Gastrocnemius medialis (tissue), 4 donors: Measurements from ENCODE around the gene ABHD15. TPM values are rescaled to one million over a fixed set of nuclear protein-coding genes. Genes with fewer than 3 reads are reported as not detected.

Experiments used
- ATAC-seq, 2 donors: fragments of 150-250 bp; one replicate each; pipeline ENCODE4 v1.9.1; 2016
- DNase-seq, 2 donors: peaks; one replicate each; pipeline ENCODE4 v3.0.0-alpha.2; 2019
- H3K27ac ChIP-seq, 4 donors: fragments of 200-600 bp; sonication (generic); 1 replicate in 1 of 4; 2 replicates in 3 of 4; pipeline ENCODE4 v1.5.1; 2016 to 2018; ENCODE audit warnings: mild to moderate bottlenecking in 2 of 4, moderate library complexity in 1 of 4
- H3K27me3 ChIP-seq, 3 donors: fragments of 200-600 bp; sonication (generic) in 2 of 3; 1 replicate in 1 of 3; 2 replicates in 2 of 3; pipeline versions ENCODE4 v1.5.1 to v1.6.0; 2016 to 2019; ENCODE audit warnings: mild to moderate bottlenecking in 1 of 3, moderate library complexity in 1 of 3
- H3K36me3 ChIP-seq, 2 donors: fragments of 200-600 bp; sonication (generic) in 1 of 2; one replicate each; pipeline ENCODE4 v1.5.1; 2017 to 2018
- H3K4me1 ChIP-seq, 2 donors: fragments of 200-600 bp; sonication (generic) in 1 of 2; one replicate each; pipeline ENCODE4 v1.5.1; 2016 to 2017; ENCODE audit warnings: mild to moderate bottlenecking in 2 of 2
- H3K4me3 ChIP-seq, 4 donors: fragments of 200-600 bp; sonication (generic) in 3 of 4; 1 replicate in 1 of 4; 2 replicates in 3 of 4; pipeline ENCODE4 v1.5.1; 2016 to 2019; ENCODE audit warnings: mild to moderate bottlenecking in 2 of 4
- H3K9me3 ChIP-seq, 3 donors: fragments of 200-600 bp; sonication (generic) in 2 of 3; 1 replicate in 1 of 3; 2 replicates in 2 of 3; pipeline ENCODE4 v1.5.1; 2016 to 2019
- POLR2A ChIP-seq, 2 donors: fragments of 450-650 bp; IDR thresholded peaks; one replicate each; pipeline ENCODE4 v1.6.1; 2017; ENCODE audit warnings: antibody characterized with exemption in 2 of 2, mild to moderate bottlenecking in 2 of 2, moderate library complexity in 2 of 2
- in situ Hi-C, 4 donors: fragments of 200-750 bp; cut with MboI; loops; one replicate each; pipeline versions ENCODE4 v1.15.0 to v1.8.0; 2017; ENCODE audit warnings: low sequenced_read_pairs in 4 of 4
- intact Hi-C: fragments of 100-400 bp; cut with DNase I; formaldehyde crosslinking; loops from one replicate; pipeline ENCODE4 v1.15.1; 2023; ENCODE audit warnings: low total_unique reads
- total RNA-seq, 4 donors: library from RNA; depleted of rRNA; stranded (reverse); fragments of >200 nt; gene quantifications; one replicate each; pipeline versions ENCODE4 v1.1.0 to v1.2.3, GENCODE V29; 2016
- TF ChIP-seq, protein P1 (sequence below), 5 experiments: fragments of 450-650 bp in 3 of 5; fragments of 200-600 bp in 2 of 5; sonication (generic) in 2 of 5; IDR thresholded peaks in 4 of 5; conservative IDR thresholded peaks in 1 of 5; 1 replicate in 4 of 5; 2 replicates in 1 of 5; pipeline ENCODE4 v1.5.1; 2016 to 2019; ENCODE audit warnings: antibody characterized with exemption in 5 of 5, mild to moderate bottlenecking in 3 of 5, moderate library complexity in 3 of 5

The ABHD15 gene
- total RNA-seq, 4 donors from 2014 or later = 2.6 to 5.7 (median 5.0) TPM

DNA sequence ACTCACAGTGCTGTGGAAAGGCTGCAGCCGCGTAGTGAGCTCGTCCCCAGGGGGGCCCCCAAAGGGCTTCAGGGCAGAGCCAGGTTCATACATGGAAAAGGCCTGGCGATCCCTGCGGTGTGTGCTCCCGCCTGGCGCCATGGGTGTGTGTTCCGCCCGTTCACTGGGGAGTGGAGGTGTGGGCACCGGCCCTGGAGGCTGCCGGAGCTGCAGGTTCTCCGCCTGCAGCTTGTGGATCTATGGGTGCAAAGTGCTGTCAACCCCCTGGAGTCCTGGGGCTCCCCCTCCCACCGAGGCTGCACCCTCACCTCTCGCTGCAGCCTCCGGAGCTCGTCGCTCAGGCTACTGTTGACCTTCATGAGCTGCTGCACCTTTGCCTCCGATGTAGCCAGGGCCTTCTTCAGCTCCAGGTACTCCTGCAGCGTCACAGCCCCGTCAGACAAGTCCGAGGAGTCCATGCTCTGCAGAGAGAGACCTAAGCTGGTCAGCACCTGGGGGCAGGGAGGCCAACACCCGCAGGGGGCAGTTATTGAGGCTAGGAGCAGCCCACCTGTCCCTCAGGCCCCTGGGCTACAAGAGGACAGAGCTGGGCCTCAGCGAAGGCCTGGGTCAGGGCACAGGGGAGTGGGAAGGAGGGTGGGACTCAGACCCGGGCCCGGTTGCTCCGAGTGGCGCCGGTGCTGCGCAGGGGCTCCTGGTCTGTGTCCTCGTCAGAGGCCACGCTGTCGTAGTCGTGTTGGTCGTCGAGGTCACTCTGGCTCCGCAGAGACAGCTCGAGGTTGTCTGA is 9.6 kb upstream of the ABHD15 start:
- no peak overlapping the region for H3K4me3 ChIP-seq
- DNase-seq (no peak), ATAC-seq (no peak)
- H3K27ac ChIP-seq = no peak overlapping the region
- in situ Hi-C loops (loop anchor here in 2 of 4 donors (10.0 to 25.0 kb wide), 2 partner anchors 208 to 361 kb away; partner anchors contain the start of genes EFCAB5 (in 1 of the 2) and SSH2 (in 1 of the 2)), intact Hi-C loops (no loop called here)
- H3K4me1 ChIP-seq = peaks cover 5 to 7% of the 10 kb centered on the region in 2 donors
- H3K9me3 ChIP-seq = no peaks in the 10 kb centered on the region
- H3K36me3 ChIP-seq = peaks cover 0 to 67% of the 10 kb centered on the region in 2 donors
- TF ChIP-seq, protein P1, sequence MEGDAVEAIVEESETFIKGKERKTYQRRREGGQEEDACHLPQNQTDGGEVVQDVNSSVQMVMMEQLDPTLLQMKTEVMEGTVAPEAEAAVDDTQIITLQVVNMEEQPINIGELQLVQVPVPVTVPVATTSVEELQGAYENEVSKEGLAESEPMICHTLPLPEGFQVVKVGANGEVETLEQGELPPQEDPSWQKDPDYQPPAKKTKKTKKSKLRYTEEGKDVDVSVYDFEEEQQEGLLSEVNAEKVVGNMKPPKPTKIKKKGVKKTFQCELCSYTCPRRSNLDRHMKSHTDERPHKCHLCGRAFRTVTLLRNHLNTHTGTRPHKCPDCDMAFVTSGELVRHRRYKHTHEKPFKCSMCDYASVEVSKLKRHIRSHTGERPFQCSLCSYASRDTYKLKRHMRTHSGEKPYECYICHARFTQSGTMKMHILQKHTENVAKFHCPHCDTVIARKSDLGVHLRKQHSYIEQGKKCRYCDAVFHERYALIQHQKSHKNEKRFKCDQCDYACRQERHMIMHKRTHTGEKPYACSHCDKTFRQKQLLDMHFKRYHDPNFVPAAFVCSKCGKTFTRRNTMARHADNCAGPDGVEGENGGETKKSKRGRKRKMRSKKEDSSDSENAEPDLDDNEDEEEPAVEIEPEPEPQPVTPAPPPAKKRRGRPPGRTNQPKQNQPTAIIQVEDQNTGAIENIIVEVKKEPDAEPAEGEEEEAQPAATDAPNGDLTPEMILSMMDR (IDR thresholded peaks at IDR 0.05 in 4 of 5, conservative IDR thresholded peaks at IDR 0.05 in 1 of 5) = no peak
- no peak for TF ChIP-seq POLR2A (IDR thresholded peaks at IDR 0.05)
- H3K27me3 ChIP-seq = no peaks in the 10 kb centered on the region

DNA sequence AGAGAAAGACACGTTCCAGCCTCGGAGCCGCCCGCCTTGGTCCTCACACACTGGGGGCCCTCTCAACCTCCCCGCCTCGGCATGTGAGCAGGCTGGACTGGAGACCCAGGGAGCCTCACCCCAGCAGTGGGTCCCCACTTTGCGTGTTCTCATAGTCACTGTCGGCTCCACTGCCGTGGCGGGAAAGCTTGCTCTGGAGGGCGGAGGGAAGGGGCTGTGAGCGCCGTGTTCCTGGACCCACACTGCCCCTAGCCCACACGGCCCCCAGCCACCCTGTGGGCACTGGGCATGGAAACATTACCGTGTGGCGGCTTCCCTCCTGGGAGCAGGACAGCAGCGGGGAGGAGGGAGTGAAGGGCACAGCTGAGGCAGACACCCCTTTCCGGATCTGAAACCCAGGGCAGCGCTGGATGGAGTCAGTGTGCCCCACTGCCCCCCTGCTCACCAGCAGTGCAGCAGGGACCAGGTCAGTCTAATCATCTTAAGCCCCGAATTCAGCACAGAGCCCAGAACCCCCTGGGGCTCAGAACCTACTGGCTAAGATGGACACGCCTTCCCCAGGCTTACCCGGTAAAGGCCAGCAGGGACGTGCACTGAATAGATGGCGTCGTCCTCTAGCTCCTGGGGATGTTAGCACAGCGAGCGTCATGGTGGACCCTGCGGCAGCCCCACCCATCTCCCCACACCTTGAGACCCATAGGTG is 8.8 kb upstream of the ABHD15 start:
- intact Hi-C loops = no loop called here
- peaks cover 0 to 62% of the 10 kb centered on the region in 2 donors for H3K36me3 ChIP-seq
- no peak for DNase-seq
- no peak overlapping the region for H3K27ac ChIP-seq
- H3K4me1 ChIP-seq = peaks cover 5 to 7% of the 10 kb centered on the region in 2 donors
- H3K9me3 ChIP-seq = no peaks in the 10 kb centered on the region
- no peak overlapping the region for H3K4me3 ChIP-seq
- H3K27me3 ChIP-seq = no peaks in the 10 kb centered on the region
- no peak for ATAC-seq
- TF ChIP-seq POLR2A (IDR thresholded peaks at IDR 0.05) = no peak
- TF ChIP-seq, protein P1 (IDR thresholded peaks at IDR 0.05 in 4 of 5, conservative IDR thresholded peaks at IDR 0.05 in 1 of 5) = no peak
- in situ Hi-C loops = loop anchor here in 2 of 4 donors (10.0 to 25.0 kb wide), 2 partner anchors 209 to 362 kb away; partner anchors contain the start of genes EFCAB5 (in 1 of the 2) and SSH2 (in 1 of the 2)

DNA sequence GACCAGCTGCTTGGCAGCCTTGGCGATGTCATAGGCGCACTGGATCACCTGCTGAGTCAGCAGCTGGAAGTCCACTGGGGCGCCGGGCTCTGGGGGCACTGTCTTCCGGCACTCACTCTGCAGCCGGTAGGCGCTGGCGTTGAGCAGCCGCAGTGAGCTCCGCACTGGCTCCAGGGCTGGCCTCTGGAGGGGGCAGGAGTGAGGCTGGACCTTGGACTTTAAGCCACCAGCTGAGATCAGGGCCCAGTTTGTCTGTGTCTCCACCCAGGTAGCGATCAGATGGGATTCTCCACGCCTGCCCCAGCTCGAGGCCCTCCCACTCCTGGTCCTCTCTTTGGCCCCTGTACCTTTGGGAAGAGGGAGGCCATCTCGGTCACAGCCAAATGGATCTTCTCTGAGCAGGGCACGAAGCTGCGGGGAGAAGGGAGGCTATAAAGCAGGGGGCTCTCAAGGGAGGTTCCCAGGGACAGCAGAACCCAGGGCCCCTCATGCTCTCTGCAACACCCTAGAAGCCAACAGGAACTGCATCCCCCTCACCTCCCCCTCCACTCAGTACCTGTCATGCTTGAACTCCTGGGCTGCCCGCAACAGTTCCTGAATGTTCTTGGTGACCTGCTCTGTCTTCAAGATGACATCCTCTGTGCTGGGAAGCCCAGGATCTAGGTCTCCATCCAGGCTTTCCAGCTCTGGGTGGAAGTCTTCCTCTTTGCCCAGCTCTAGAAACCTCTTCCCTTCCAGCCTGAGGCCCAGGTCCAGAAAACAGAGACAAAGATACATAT is 8.1 kb upstream of the ABHD15 start:
- Histone ChIP-seq H3K36me3 (peaks cover 0 to 59% of the 10 kb centered on the region in 2 donors), H3K27ac (no peak overlapping the region), H3K4me1 (peaks cover 5 to 7% of the 10 kb centered on the region in 2 donors), H3K27me3 (no peaks in the 10 kb centered on the region), H3K9me3 (no peaks in the 10 kb centered on the region), H3K4me3 (no peak overlapping the region)
- in situ Hi-C loops (loop anchor here in 3 of 4 donors (10.0 to 25.0 kb wide), 2 partner anchors 210 to 362 kb away; partner anchors contain the start of genes EFCAB5 (in 2 of the 3) and SSH2 (in 2 of the 3)), intact Hi-C loops (no loop called here)
- TF ChIP-seq, protein P1 (IDR thresholded peaks at IDR 0.05 in 4 of 5, conservative IDR thresholded peaks at IDR 0.05 in 1 of 5) = no peak
- no peak for TF ChIP-seq POLR2A (IDR thresholded peaks at IDR 0.05)
- DNase-seq = peak in 1 of 2 donors; percentile 14
- ATAC-seq = no peak
